IMR-90 (cell line): ENCODE measurements around the gene HLA-DQB1. TPM values are rescaled to one million over a fixed set of nuclear protein-coding genes. Genes with fewer than 3 reads are reported as not detected.
"Not testable (repeated sequence)": the region's sequence is repeated elsewhere in the genome, so short reads cannot be mapped to it uniquely, and the experiment has no call there.

Experiments used
- ATAC-seq: fragments of 200-7000 bp; cut with Tn5 transposase; 2 replicates; pipeline ENCODE4 v1.9.1; 2020; ENCODE audit warnings: low read depth, mild to moderate bottlenecking, moderate library complexity
- BruUV-seq: library from RNA; stranded (reverse); fragments of 400-500 nt; replicated peaks from 2 replicates; lab custom pipeline; 2021; lab: Mats Ljungman, UMichigan
- CTCF ChIA-PET: fragments of 300-600 bp; formaldehyde crosslinking; extraction: SDS; loops from one replicate; lab custom pipeline; 2021; ENCODE audit warnings: antibody characterized with exemption; lab: Yijun Ruan, JAX
- POLR2A ChIA-PET: fragments of 300-600 bp; sonication (Branson Sonifier 250); formaldehyde crosslinking; loops from one replicate; lab custom pipeline; 2022; ENCODE audit warnings: antibody characterized with exemption; ENCODE audit not compliant: unreplicated experiment; lab: Charles Lee
- DNase-seq: peaks from one replicate; pipeline ENCODE4 v3.0.0; 2013
- H2AFZ ChIP-seq: replicated peaks from 2 replicates; pipeline ENCODE3; 2013; ENCODE audit warnings: low read length, mild to moderate bottlenecking; ENCODE audit not compliant: poor library complexity
- H2AK5ac ChIP-seq: 2 replicates; pipeline ENCODE4 v1.6.1; 2013; ENCODE audit warnings: low read depth, low read length, inconsistent platforms
- H2AK9ac ChIP-seq: replicated peaks from 2 replicates; pipeline ENCODE3; 2013; ENCODE audit warnings: mild to moderate bottlenecking, low read depth, low read length, moderate library complexity; ENCODE audit not compliant: poor library complexity
- H2BK120ac ChIP-seq: 2 replicates; pipeline ENCODE4 v1.6.1; 2013; ENCODE audit warnings: low read depth, low read length, inconsistent platforms
- H2BK15ac ChIP-seq: 3 replicates; pipeline ENCODE4 v1.6.1; 2013; ENCODE audit warnings: low read depth, low read length, inconsistent platforms
- H2BK20ac ChIP-seq: 2 replicates; pipeline ENCODE4 v1.6.1; 2013; ENCODE audit warnings: low read depth, mild to moderate bottlenecking, inconsistent platforms, low read length, moderate library complexity
- H2BK5ac ChIP-seq: 2 replicates; pipeline ENCODE4 v1.6.1; 2013; ENCODE audit warnings: mild to moderate bottlenecking, low read depth, low read length, inconsistent platforms; ENCODE audit not compliant: poor library complexity, severe bottlenecking
- H3K14ac ChIP-seq: replicated peaks from 2 replicates; pipeline ENCODE4 v1.6.1; 2013; ENCODE audit warnings: low read depth, low read length, inconsistent platforms
- H3K18ac ChIP-seq: 2 replicates; pipeline ENCODE4 v1.6.1; 2013; ENCODE audit warnings: low read depth, low read length, control low read depth
- H3K23ac ChIP-seq: 2 replicates; pipeline ENCODE4 v1.6.1; 2013; ENCODE audit warnings: low read depth, low read length, inconsistent platforms
- H3K27ac ChIP-seq: 2 replicates; pipeline ENCODE4 v1.5.1; 2013; ENCODE audit warnings: mild to moderate bottlenecking, control low read depth, low read length; ENCODE audit not compliant: insufficient read depth
- H3K27me3 ChIP-seq: 2 replicates; pipeline ENCODE4 v1.6.1; 2013; ENCODE audit warnings: low read length; ENCODE audit not compliant: control insufficient read depth, insufficient read depth
- H3K36me3 ChIP-seq: 2 replicates; pipeline ENCODE4 v1.6.1; 2013; ENCODE audit warnings: low read length, mixed read lengths; ENCODE audit not compliant: control insufficient read depth, insufficient read depth
- H3K4ac ChIP-seq: 2 replicates; pipeline ENCODE4 v1.6.1; 2013; ENCODE audit warnings: low read depth, low read length, inconsistent platforms
- H3K4me1 ChIP-seq: 2 replicates; pipeline ENCODE4 v1.6.1; 2013; ENCODE audit warnings: low read length, mixed read lengths; ENCODE audit not compliant: control insufficient read depth, insufficient read depth
- H3K4me2 ChIP-seq: 2 replicates; pipeline ENCODE4 v1.6.1; 2013; ENCODE audit warnings: low read depth, mild to moderate bottlenecking, control low read depth, low read length, moderate library complexity
- H3K4me3 ChIP-seq: 2 replicates; pipeline ENCODE4 v1.5.1; 2013; ENCODE audit warnings: low read depth, mild to moderate bottlenecking, control low read depth, low read length, moderate library complexity; ENCODE audit not compliant: insufficient read depth
- H3K56ac ChIP-seq: 2 replicates; pipeline ENCODE4 v1.6.1; 2013; ENCODE audit warnings: low read length, inconsistent platforms; ENCODE audit not compliant: insufficient read depth; ENCODE audit errors: extremely low read depth
- H3K79me1 ChIP-seq, 2 experiments: 2 replicates each; pipeline ENCODE4 v1.6.1; 2013; ENCODE audit warnings: low read length in 2 of 2, inconsistent platforms in 1 of 2, low read depth in 1 of 2
- H3K9ac ChIP-seq: 2 replicates; pipeline ENCODE4 v1.6.1; 2013; ENCODE audit warnings: low read depth, low read length, control low read depth
- H3K9me1 ChIP-seq: 2 replicates; pipeline ENCODE4 v1.6.1; 2013; ENCODE audit warnings: low read length, inconsistent platforms; ENCODE audit not compliant: insufficient read depth
- H3K9me3 ChIP-seq: 2 replicates; pipeline ENCODE4 v1.6.1; 2013; ENCODE audit warnings: low read length; ENCODE audit not compliant: control insufficient read depth, insufficient read depth
- H4K20me1 ChIP-seq: 2 replicates; pipeline ENCODE4 v1.6.1; 2013; ENCODE audit warnings: low read length, inconsistent platforms; ENCODE audit not compliant: insufficient read depth
- H4K5ac ChIP-seq: 2 replicates; pipeline ENCODE4 v1.6.1; 2013; ENCODE audit warnings: mild to moderate bottlenecking, low read depth, low read length, control low read depth
- H4K8ac ChIP-seq, 2 experiments: 2 replicates each; pipeline ENCODE4 v1.6.1; 2013; ENCODE audit warnings: low read depth in 2 of 2, low read length in 2 of 2, control low read depth in 1 of 2, inconsistent platforms in 1 of 2
- H4K91ac ChIP-seq: 2 replicates; pipeline ENCODE4 v1.6.1; 2013; ENCODE audit warnings: low read depth, low read length, inconsistent platforms; ENCODE audit not compliant: insufficient read depth
- WGBS, 2 experiments: methylation state at CpG; one replicate each; pipeline versions ENCODE4 v1.1.5 to v1.1.7; 2013; ENCODE audit warnings: missing lambda C conversion rate in 2 of 2; ENCODE audit not compliant: insufficient read length in 1 of 2; ENCODE audit errors: extremely low coverage in 2 of 2; 5-methylcytosine and 5-hydroxymethylcytosine counted together
- dilution Hi-C: fragments of 300-500 bp; cut with HindIII; formaldehyde crosslinking; loops from one replicate; pipeline ENCODE4 v1.14.3; 2018; ENCODE audit warnings: low sequenced_read_pairs; ENCODE audit not compliant: unreplicated experiment
- in situ Hi-C: fragments of 300-500 bp; cut with MboI; formaldehyde crosslinking; loops from 3 replicates; pipeline ENCODE4 v1.14.3; 2019; ENCODE audit warnings: low sequenced_read_pairs, inconsistent platforms, mixed read lengths
- intact Hi-C: fragments of 100-400 bp; cut with micrococcal nuclease; formaldehyde crosslinking; loops from 2 replicates; pipeline ENCODE4 v1.10.0; 2022
- polyA plus RNA-seq, 3 experiments: library from polyadenylated mRNA; depleted of rRNA; stranded (reverse); fragments of >200 nt; gene quantifications; 2 replicates each; pipeline ENCODE4 v1.2.3, GENCODE V29; 2012; ENCODE audit warnings: low replicate concordance in 1 of 3
- total RNA-seq: library from RNA; depleted of rRNA; stranded (reverse); fragments of >200 nt; gene quantifications from 2 replicates; pipeline ENCODE4 v1.2.3, GENCODE V29; 2012

HLA-DQB1 gene
- total and polyA plus RNA-seq, 2 of the 4 experiments (the other 2 are of a cell fraction): not detected

- H3K27me3 ChIP-seq, H3K4me3 ChIP-seq, H2AK5ac ChIP-seq, H2BK5ac ChIP-seq, POLR2A ChIA-PET, H3K27ac ChIP-seq, DNase-seq, H4K5ac ChIP-seq, H2AK9ac ChIP-seq, H3K9me3 ChIP-seq, H4K20me1 ChIP-seq, H3K56ac ChIP-seq, H3K9ac ChIP-seq, H3K23ac ChIP-seq, CTCF ChIA-PET, ATAC-seq, H2AFZ ChIP-seq, intact Hi-C loops, H3K79me1 ChIP-seq, H3K4me2 ChIP-seq, H3K4me1 ChIP-seq, in situ Hi-C loops, H2BK15ac ChIP-seq, H3K9me1 ChIP-seq, dilution Hi-C loops, H4K8ac ChIP-seq, H3K4ac ChIP-seq, H3K18ac ChIP-seq, H3K14ac ChIP-seq, H4K91ac ChIP-seq, H3K36me3 ChIP-seq, H2BK120ac ChIP-seq, BruUV-seq, H2BK20ac ChIP-seq: not testable (repeated sequence)
- no CpG with 5 or more reads among the region's 7 CpGs for WGBS, 2 experiments
These were observed 7.7 kb upstream of the HLA-DQB1 start for GRCh38 chr6:32674123-32674522.

GRCh38 chr6:32671908-32672307, 5.5 kb upstream of the HLA-DQB1 start:
- in situ Hi-C loops, H3K23ac ChIP-seq, H3K4me3 ChIP-seq, H3K4me1 ChIP-seq, intact Hi-C loops, H3K27ac ChIP-seq, H4K20me1 ChIP-seq, H3K27me3 ChIP-seq, H3K79me1 ChIP-seq, DNase-seq, POLR2A ChIA-PET, BruUV-seq, H2AK5ac ChIP-seq, H3K4ac ChIP-seq, H3K9me1 ChIP-seq, H3K18ac ChIP-seq, H3K36me3 ChIP-seq, H2BK15ac ChIP-seq, H3K14ac ChIP-seq, H2BK120ac ChIP-seq, CTCF ChIA-PET, H3K9ac ChIP-seq, H3K9me3 ChIP-seq, H2AK9ac ChIP-seq, H4K91ac ChIP-seq, H3K56ac ChIP-seq, H2AFZ ChIP-seq, H4K8ac ChIP-seq, H2BK5ac ChIP-seq, ATAC-seq, H3K4me2 ChIP-seq, H4K5ac ChIP-seq, H2BK20ac ChIP-seq, dilution Hi-C loops: not testable (repeated sequence)
- no CpG with 5 or more reads among the region's 2 CpGs for WGBS, 2 experiments
